HFF-Myc (cell line): ENCODE results near the gene CNGA1.

Source experiments
- DNase-seq: peaks from one replicate; pipeline ENCODE4 v3.0.0-alpha.2; 2011; ENCODE audit warnings: low read depth; ENCODE audit errors: extremely low read depth
- H3K4me3 ChIP-seq: replicated peaks from 2 replicates; pipeline ENCODE4 v1.5.1; 2011; ENCODE audit warnings: low read depth, mild to moderate bottlenecking, control low read depth, low read length
- TF ChIP-seq, protein P1 (sequence below): IDR thresholded peaks from 2 replicates; pipeline ENCODE4 v1.5.1; 2012; ENCODE audit warnings: mild to moderate bottlenecking, low read depth, low read length, control low read depth; ENCODE audit errors: missing control alignments

CNGA1 gene

GRCh38 chr4:47990145-47990544 lies 26.3 kb downstream of the CNGA1 start:
- H3K4me3 ChIP-seq, result no peak overlapping the region
- no peak for DNase-seq
- TF ChIP-seq, protein P1, sequence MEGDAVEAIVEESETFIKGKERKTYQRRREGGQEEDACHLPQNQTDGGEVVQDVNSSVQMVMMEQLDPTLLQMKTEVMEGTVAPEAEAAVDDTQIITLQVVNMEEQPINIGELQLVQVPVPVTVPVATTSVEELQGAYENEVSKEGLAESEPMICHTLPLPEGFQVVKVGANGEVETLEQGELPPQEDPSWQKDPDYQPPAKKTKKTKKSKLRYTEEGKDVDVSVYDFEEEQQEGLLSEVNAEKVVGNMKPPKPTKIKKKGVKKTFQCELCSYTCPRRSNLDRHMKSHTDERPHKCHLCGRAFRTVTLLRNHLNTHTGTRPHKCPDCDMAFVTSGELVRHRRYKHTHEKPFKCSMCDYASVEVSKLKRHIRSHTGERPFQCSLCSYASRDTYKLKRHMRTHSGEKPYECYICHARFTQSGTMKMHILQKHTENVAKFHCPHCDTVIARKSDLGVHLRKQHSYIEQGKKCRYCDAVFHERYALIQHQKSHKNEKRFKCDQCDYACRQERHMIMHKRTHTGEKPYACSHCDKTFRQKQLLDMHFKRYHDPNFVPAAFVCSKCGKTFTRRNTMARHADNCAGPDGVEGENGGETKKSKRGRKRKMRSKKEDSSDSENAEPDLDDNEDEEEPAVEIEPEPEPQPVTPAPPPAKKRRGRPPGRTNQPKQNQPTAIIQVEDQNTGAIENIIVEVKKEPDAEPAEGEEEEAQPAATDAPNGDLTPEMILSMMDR, result no peak

DNA sequence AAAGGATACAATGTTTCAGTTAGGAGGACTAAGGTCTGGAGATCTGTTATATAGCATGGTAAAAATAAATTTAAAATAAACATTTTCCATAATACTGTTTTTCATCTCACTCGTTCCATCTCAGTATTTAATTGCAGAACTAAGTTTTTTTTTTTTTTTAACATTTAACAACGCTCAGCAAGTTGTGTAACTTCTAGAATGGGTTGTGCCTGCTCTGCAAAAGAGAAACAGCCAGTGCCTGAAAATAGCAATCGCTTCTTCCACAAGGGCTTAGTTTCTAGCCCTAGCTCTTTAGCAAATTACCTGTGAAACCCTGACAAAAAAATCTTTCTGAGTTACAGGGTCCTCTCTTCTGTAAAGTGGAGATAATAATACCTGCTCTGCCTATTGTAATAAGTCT lies 41.9 kb downstream of the CNGA1 start:
- no peak overlapping the region for H3K4me3 ChIP-seq
- TF ChIP-seq, protein P1, result no peak
- no peak for DNase-seq

GRCh38 chr4:47972721-47973120 lies 43.8 kb downstream of the CNGA1 start:
- TF ChIP-seq, protein P1, result no peak
- DNase-seq, result no peak
- H3K4me3 ChIP-seq, result no peak overlapping the region

GRCh38 chr4:47972181-47972580 lies 44.3 kb downstream of the CNGA1 start:
- no peak overlapping the region for H3K4me3 ChIP-seq
- no peak for DNase-seq
- TF ChIP-seq, protein P1, result no peak

GRCh38 chr4:47968847-47969246 lies 47.6 kb downstream of the CNGA1 start:
- TF ChIP-seq, protein P1, result no peak
- DNase-seq, result no peak
- H3K4me3 ChIP-seq, result no peak overlapping the region

GRCh38 chr4:47954677-47955076 lies 61.8 kb downstream of the CNGA1 start:
- H3K4me3 ChIP-seq, result no peak overlapping the region
- TF ChIP-seq, protein P1, result no peak
- DNase-seq, result no peak

DNA sequence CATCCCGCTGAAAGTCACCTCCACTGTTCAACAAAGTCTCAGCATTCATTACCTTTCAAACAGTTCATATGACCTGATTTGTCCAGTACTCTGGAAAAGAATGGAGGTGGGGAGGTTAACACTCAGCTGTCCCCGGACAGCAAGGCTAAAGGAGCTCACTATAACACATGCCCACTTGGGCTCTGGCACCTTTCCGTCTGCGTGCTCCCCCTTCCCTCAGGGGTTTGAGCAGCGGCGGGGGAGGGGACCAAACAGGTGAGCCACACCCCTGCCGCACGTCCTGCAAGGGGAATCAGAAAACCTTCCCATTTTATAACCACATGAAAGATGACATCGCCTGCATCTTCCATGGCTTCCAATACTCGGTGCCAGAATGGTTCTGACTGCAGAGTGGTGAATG lies 62.2 kb downstream of the CNGA1 start:
- no peak for DNase-seq
- H3K4me3 ChIP-seq, result no peak overlapping the region
- TF ChIP-seq, protein P1, result no peak
